Upper lobe of left lung (tissue), 6 donors: Measurements from ENCODE around the gene SST. TPM values are rescaled to one million over a fixed set of nuclear protein-coding genes. Genes with fewer than 3 reads are reported as not detected.

Experiments used
- ATAC-seq, 2 donors: fragments of 200-7000 bp; cut with Tn5 transposase; one replicate each; pipeline ENCODE4 v1.9.1; 2022; ENCODE audit warnings: mild to moderate bottlenecking in 2 of 2, moderate library complexity in 2 of 2; ENCODE audit not compliant: low FRiP score in 2 of 2
- DNase-seq, 2 donors: peaks; one replicate each; pipeline ENCODE4 v3.0.0-alpha.2; 2019 to 2020
- H3K27ac ChIP-seq, 4 donors: fragments of 200-600 bp; sonication (generic); one replicate each; pipeline ENCODE4 v1.5.1; 2016 to 2019
- H3K27me3 ChIP-seq, 4 donors: fragments of 200-600 bp; sonication (generic); one replicate each; pipeline ENCODE4 v1.5.1; 2017 to 2019
- H3K36me3 ChIP-seq, 4 donors: fragments of 200-600 bp; sonication (generic); one replicate each; pipeline ENCODE4 v1.5.1; 2016 to 2019
- H3K4me1 ChIP-seq, 4 donors: fragments of 200-600 bp; sonication (generic); one replicate each; pipeline ENCODE4 v1.5.1; 2018 to 2019
- H3K4me3 ChIP-seq, 4 donors: fragments of 200-600 bp; sonication (generic); one replicate each; pipeline ENCODE4 v1.5.1; 2017 to 2019; ENCODE audit warnings: mild to moderate bottlenecking in 2 of 4, moderate library complexity in 1 of 4
- H3K9me3 ChIP-seq, 4 donors: fragments of 200-600 bp; sonication (generic); one replicate each; pipeline ENCODE4 v1.5.1; 2018 to 2019
- EP300 ChIP-seq, 4 donors: sonication (generic); formaldehyde crosslinking; IDR thresholded peaks; one replicate each; pipeline ENCODE4 v1.5.1; 2017; ENCODE audit warnings: antibody characterized with exemption in 4 of 4, control low read depth in 2 of 4
- POLR2A ChIP-seq, 4 donors: fragments of 450-650 bp; IDR thresholded peaks; one replicate each; pipeline ENCODE4 v1.5.1; 2016 to 2017; ENCODE audit warnings: antibody characterized with exemption in 4 of 4, mild to moderate bottlenecking in 2 of 4
- POLR2AphosphoS5 ChIP-seq, 2 donors: sonication (generic); formaldehyde crosslinking; IDR thresholded peaks; one replicate each; pipeline ENCODE4 v1.5.1; 2017; ENCODE audit warnings: antibody characterized with exemption in 2 of 2
- WGBS, 2 donors: methylation state at CpG; one replicate each; pipeline ENCODE4 v1.1.5; 2017 to 2018; 5-methylcytosine and 5-hydroxymethylcytosine counted together
- total RNA-seq, 6 donors: library from RNA; depleted of rRNA in 4 of 6; stranded (reverse); fragments of >200 nt in 4 of 6; gene quantifications; one replicate each; pipeline versions ENCODE4 v1.1.0 to v1.2.1, GENCODE V29; 2016 to 2021
- TF ChIP-seq, protein P1 (sequence below), 6 experiments: fragments of 450-650 bp in 4 of 6; fragments of 200-600 bp in 2 of 6; sonication (generic) in 2 of 6; IDR thresholded peaks; one replicate each; pipeline ENCODE4 v1.5.1; 2016 to 2019; ENCODE audit warnings: antibody characterized with exemption in 6 of 6
- donor health status: DM: no; HTN: no; CAD: no; lungs with moderate emphysema.
- donor health status: DM: no; HTN: yes; CAD: no; lungs with severe emphysema.

SST gene
- total RNA-seq, 6 donors from 2014 or later: not detected

DNA sequence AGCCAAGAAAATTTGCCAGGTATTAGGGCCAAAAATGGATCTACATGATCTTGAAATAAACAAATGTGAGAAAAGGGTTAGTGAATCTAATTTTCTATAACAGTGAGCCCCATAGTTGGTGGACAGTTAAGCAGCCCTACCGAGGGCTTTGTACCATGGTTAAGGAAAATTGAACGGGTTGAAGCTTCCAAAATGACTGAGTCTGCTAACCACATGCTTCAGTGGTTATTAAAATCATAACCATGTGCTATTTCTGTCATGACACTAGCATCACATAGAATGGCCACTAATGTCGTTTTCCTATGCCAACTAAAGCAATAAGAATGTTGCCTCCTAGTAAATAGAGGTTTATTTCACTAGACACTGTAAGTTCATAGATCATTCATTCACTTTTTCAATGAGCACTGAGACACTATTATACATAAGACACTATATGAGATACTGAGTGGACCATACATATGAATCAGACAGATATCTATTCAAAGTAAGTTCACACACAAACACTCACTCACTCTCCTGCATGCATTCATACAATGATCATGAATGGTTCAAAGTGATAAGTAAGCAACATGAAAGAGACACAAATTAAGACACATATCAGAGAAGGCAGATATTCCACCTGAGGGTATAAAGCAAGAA, 4.3 kb downstream of the SST start:
- Histone ChIP-seq H3K4me3 (no peak overlapping the region), H3K27ac (no peak overlapping the region), H3K9me3 (no peaks in the 10 kb centered on the region), H3K27me3 (peaks cover 0 to 3% (median 0%) of the 10 kb centered on the region in 4 donors), H3K4me1 (no peaks in the 10 kb centered on the region), H3K36me3 (no peaks in the 10 kb centered on the region)
- DNase-seq: no peak
- TF ChIP-seq POLR2AphosphoS5 (IDR thresholded peaks at IDR 0.05): no peak
- TF ChIP-seq, protein P1, sequence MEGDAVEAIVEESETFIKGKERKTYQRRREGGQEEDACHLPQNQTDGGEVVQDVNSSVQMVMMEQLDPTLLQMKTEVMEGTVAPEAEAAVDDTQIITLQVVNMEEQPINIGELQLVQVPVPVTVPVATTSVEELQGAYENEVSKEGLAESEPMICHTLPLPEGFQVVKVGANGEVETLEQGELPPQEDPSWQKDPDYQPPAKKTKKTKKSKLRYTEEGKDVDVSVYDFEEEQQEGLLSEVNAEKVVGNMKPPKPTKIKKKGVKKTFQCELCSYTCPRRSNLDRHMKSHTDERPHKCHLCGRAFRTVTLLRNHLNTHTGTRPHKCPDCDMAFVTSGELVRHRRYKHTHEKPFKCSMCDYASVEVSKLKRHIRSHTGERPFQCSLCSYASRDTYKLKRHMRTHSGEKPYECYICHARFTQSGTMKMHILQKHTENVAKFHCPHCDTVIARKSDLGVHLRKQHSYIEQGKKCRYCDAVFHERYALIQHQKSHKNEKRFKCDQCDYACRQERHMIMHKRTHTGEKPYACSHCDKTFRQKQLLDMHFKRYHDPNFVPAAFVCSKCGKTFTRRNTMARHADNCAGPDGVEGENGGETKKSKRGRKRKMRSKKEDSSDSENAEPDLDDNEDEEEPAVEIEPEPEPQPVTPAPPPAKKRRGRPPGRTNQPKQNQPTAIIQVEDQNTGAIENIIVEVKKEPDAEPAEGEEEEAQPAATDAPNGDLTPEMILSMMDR (IDR thresholded peaks at IDR 0.05): no peak
- no peak for TF ChIP-seq EP300 (IDR thresholded peaks at IDR 0.05)
- no peak for TF ChIP-seq POLR2A (IDR thresholded peaks at IDR 0.05)
- ATAC-seq: no peak
- 80 to 84% methylated on average over 3 of the region's 3 CpGs for WGBS, 2 donors

DNA sequence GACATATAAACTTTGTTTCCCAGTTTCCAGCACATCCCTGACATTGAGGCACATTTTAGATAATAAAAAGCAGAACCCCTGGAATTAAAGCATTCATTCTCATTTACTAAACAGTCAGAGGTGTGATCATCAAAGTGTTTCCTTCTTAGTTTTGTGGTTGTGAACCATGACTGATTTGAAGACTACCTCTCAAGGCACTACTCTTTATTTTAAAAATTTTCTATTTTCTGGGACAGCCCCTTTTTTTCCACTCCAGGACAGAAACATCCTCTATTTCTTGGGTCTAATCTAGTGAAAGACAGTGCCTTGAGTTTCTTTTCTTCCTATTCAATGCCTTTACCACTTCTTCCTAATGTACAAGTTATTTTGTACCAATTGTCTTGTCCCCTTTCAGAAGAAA, 5.2 kb downstream of the SST start:
- H3K9me3 ChIP-seq: no peaks in the 10 kb centered on the region
- no peaks in the 10 kb centered on the region for H3K27me3 ChIP-seq
- H3K36me3 ChIP-seq: no peaks in the 10 kb centered on the region
- DNase-seq (no peak), ATAC-seq (no peak)
- no peaks in the 10 kb centered on the region for H3K4me1 ChIP-seq
- TF ChIP-seq POLR2AphosphoS5 (IDR thresholded peaks at IDR 0.05): no peak
- no peak for TF ChIP-seq POLR2A (IDR thresholded peaks at IDR 0.05)
- TF ChIP-seq, protein P1 (IDR thresholded peaks at IDR 0.05): no peak
- TF ChIP-seq EP300 (IDR thresholded peaks at IDR 0.05): no peak
- no peak overlapping the region for H3K4me3 ChIP-seq
- H3K27ac ChIP-seq: no peak overlapping the region

DNA sequence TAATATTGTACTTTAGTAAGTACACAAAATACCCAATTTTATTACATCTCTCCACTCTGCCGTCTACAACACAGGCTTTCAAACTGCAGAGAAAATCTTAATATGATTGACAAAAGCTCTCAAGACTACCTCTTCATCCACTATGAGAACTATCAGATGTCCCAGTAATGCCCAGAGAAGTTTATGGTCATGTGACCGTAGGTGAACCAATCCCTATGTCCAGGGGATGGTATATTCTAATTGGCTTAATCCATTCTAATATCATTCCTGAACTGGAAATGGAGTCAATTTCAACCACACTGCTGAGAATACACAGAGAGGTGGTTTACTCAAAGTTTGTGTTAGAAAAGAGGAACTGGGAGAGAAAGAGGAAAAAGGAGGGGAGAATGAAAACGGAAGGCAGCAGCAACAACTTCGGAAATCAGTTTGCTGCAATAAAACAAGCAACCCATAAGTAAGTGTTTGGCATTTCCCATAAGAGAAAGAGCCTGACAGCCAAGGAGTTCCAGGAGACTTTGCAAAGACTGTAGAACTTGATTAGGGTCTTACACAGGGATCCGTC, 7.3 kb downstream of the SST start:
- 69 to 74% methylated on average over 5 of the region's 5 CpGs for WGBS, 2 donors
- Histone ChIP-seq H3K9me3 (no peaks in the 10 kb centered on the region), H3K4me3 (no peak overlapping the region), H3K36me3 (no peaks in the 10 kb centered on the region), H3K27ac (no peak overlapping the region), H3K4me1 (no peaks in the 10 kb centered on the region), H3K27me3 (no peaks in the 10 kb centered on the region)
- no peak for DNase-seq
- no peak for ATAC-seq
- TF ChIP-seq POLR2AphosphoS5 (IDR thresholded peaks at IDR 0.05) (no peak), POLR2A (IDR thresholded peaks at IDR 0.05) (no peak), EP300 (IDR thresholded peaks at IDR 0.05) (no peak)
- TF ChIP-seq, protein P1 (IDR thresholded peaks at IDR 0.05): no peak

DNA sequence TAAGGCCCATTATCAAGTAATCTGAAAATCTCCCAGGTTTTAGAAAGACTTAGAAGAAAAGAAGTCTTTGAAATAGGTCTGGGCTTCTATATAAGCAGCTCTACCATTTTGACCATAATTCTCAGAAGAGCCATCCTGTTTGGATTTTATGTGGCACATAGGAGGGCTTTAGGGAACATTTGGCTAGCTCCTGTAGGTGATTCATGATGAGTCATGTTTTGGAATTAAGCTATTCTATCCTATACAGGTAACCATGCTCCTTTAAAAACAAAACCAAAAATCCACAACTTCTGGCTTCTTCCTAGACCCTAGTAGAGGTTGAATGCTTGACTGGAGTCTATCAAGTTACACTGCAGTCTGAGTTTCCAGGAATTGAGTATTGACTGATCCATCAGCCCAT, 8.9 kb downstream of the SST start:
- Histone ChIP-seq H3K27ac (no peak overlapping the region), H3K4me3 (no peak overlapping the region), H3K36me3 (no peaks in the 10 kb centered on the region), H3K27me3 (no peaks in the 10 kb centered on the region), H3K4me1 (no peaks in the 10 kb centered on the region), H3K9me3 (no peaks in the 10 kb centered on the region)
- TF ChIP-seq EP300 (IDR thresholded peaks at IDR 0.05) (no peak), POLR2A (IDR thresholded peaks at IDR 0.05) (no peak), POLR2AphosphoS5 (IDR thresholded peaks at IDR 0.05) (no peak)
- TF ChIP-seq, protein P1 (IDR thresholded peaks at IDR 0.05): no peak
- DNase-seq (no peak), ATAC-seq (no peak)

DNA sequence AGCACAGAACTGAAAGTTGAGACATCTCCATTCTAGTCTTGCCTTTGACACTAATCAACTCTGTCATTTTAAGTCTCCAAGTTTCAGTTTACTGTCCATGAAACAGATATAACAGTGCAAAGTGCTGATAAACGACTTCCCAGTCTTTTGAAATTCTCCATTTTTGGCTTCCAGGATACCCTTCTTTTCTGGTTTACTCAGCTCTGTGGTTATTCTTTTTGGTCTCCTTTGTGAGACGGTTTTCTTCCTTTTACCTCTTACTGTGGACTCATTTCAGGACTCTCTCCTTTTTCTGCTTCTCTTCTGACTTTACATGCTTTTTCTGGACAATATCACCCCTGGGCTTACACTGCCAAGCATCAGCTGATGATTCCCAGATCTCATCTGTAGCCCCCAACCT, 18.9 kb downstream of the SST start:
- H3K4me3 ChIP-seq: no peak overlapping the region

More for the DNA sequence above, 18.9 kb downstream of the SST start:
- Histone ChIP-seq H3K9me3 (no peaks in the 10 kb centered on the region), H3K4me1 (no peaks in the 10 kb centered on the region), H3K27ac (no peak overlapping the region), H3K27me3 (no peaks in the 10 kb centered on the region), H3K36me3 (no peaks in the 10 kb centered on the region)
- ATAC-seq (no peak), DNase-seq (no peak)
- TF ChIP-seq EP300 (IDR thresholded peaks at IDR 0.05) (no peak), POLR2A (IDR thresholded peaks at IDR 0.05) (no peak), POLR2AphosphoS5 (IDR thresholded peaks at IDR 0.05) (no peak)
- TF ChIP-seq, protein P1 (IDR thresholded peaks at IDR 0.05): no peak
- 49 to 62% methylated on average over 2 of the region's 2 CpGs for WGBS, 2 donors
